T-helper 9 cell (primary cell): ENCODE results near the gene SCAPER.
"Not testable (repeated sequence)": the region's sequence is repeated elsewhere in the genome, so short reads cannot be mapped to it uniquely, and the experiment has no call there.

ENCODE experiments used
- DNase-seq: peaks from one replicate; pipeline ENCODE4 v3.0.0-alpha.2; 2020

Gene SCAPER

DNA sequence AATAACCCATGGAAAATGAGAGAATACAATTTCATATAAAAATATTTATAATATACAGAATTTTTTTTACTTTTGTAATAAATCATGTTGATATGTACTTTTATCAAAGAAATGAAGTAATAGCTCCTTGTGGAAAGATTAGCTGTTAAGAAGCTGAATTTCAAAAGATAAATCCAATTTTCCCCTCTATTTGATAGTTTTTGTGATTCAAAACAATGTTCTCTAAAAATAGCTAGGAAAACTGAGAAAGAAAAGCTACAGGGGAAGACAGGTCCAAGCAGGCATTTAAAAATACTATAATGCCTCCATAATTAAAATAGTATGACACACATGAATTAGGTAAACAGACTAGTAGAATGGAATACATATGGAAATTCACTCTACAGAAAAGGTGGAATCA lies 44.9 kb downstream of the SCAPER start:
- no peak for DNase-seq

DNA sequence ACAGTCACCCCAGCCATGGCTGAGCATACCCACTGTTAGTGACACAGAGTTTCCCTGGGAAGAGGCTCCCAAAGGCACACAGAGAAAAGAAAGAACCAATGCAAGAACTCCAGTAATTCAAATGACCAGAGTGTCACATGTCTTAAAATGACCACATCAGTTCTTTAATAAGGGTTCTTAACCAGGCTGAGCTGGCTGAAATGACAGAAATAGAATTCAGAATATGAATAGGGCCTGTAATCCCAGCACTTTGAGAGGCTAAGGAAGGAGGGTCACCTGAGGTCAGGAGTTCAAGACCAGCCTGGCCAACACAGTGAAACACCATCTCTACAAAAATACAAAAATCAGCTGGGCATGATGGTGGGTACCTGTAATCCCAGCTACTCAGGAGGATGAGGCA lies 54.8 kb downstream of the SCAPER start:
- DNase-seq = not testable (repeated sequence)

DNA sequence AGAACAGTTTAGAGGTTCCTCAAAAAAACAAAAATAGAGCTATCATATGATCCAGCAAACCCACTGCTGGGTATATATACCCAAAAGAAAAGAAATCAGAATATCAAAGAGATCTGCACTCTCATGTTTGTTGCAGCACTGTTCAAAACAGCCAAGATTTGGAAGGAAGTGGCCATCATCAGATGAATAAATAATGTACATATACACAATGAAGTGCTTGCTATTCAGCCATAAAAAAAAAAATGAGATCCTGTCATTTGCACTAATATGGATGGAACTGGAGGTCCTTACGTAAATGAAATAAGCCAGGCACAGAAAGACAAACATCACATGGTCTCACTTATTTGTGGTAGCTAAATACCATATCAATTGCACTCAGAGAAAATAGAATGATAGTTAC lies 58.4 kb downstream of the SCAPER start:
- no peak for DNase-seq

DNA sequence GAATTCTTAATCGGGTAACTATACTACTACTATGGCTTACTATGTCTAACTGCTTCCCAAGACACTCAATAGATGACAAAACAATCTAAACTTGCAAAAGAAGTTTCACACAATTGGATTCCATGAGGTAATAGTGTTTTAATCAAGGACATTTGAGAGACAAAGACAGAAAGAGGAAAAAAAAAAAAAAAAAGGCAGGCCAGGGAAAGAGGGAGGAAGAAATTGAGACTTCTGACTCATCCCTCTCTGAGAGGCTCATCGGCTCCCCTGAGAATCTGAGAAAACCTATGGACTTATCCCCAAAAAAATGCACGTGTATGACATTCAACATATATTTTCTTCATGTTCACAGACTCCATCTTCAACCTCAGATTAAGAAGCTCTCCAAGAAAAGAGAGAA lies 61.0 kb downstream of the SCAPER start:
- DNase-seq = no peak

DNA sequence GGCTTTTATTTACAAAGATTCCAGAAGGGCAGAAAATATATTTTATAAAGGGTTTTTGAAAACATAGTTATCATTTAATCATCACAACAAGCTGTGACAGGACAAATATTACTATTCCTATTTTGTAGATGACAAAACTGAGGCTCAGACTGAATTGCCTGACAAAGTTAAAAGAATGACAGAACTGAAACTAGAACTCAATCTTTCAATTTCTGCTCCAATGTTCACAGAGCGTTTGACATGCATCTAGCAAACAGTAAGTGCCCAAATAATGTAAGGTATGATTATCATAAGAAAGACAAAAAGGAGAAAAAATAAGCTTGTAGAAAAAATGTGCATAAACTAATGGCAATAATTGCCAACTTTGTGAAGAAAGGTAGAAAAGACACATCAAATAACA lies 61.9 kb downstream of the SCAPER start:
- DNase-seq = no peak

DNA sequence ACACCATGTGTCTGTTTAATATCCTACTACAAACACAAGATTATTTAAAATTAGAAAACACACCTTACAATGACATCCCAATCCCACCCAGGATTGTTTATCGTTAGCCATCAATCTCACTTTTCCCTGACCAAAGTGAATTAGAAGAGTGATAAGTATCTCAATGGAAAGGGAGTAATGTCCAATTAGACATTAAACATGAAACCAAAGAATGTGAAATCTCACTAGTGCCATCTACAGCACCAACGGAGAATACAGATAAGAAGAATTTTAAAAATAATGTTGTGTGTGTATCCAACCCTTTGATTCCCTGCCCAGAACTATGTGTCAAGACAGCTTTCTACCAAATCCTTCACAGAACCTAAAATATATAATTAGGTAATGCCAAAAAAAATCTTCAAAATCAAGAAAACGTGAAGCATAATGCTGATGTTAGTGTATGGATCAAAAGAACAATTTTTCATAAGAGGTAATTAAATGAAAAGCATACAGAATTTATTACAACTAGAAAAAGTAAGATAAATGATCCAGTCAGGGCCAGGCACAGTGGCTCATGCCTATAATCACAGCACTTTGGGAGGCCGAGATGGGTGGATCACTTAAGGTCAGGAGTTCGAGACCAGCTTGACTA lies 64.2 kb downstream of the SCAPER start:
- no peak for DNase-seq

DNA sequence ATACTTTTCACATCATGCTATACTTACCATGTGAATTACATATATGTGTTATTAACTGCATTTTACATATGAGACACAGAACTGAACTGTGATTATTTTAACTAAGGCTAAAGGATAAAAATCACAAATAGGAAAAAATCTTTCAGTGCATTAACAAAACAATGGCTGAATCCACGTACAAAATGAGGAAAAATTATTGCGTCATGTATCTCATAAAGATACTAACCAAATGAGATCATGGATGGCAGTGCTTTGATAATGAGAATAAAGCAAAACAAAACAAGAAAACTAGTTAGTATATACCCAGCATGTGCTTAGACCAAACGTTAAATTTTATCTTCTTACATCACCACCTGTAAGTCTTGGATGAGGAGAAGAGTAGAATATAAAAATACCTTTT lies 66.0 kb downstream of the SCAPER start:
- no peak for DNase-seq

DNA sequence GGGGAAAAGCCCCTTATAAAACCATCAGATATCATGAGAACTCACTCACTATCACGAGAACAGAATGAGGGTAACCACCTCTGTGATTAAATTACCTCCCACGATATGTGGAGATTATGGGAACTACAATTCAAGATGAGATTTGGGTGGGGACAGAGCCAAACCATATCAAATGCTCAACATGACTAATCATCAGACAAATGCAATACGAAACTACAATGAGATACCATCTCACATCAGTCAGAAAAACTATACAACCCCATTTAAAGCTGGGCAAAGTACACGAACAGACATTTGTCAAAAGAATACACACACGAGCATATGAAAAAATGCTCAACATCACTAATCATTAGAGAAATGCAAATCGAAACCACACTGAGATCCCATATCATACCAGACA lies 67.7 kb downstream of the SCAPER start:
- no peak for DNase-seq

DNA sequence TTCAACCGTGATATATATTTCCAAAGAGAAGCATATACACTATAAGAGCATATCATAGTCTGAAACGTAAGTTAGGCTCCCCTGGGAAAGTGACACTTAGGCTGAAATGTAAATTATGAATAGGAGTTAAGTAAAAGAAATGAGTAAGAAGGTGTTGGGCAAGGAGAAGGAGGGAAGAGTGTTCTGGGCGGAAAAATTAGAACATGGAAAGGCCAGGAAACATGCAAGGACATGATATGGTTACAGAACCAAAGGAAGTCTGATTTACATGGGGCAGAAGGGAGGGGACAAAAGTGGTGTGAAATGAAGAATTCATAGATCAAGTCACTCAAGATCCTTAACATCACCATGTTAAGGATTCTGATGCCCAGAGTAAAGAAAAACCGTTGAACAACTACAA lies 75.2 kb downstream of the SCAPER start:
- DNase-seq = no peak

DNA sequence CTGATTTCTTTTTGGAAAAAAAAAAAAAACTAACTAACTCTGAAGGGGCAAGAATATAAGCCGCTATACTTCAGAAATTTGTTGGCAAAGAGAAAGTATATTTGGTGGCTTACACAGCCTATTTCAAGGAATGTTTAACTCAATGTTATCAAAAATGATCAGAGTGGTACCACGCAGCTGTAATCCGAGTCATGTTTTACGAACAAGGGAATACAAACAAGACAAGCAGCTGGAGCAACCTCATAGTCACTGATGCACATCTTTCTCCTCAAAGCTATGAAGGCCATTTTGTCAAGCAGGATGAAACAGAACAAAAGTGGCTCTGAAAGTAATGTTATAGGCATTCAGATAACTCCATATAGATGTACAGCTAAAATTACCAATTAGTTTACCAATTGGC lies 81.2 kb downstream of the SCAPER start:
- no peak for DNase-seq

DNA sequence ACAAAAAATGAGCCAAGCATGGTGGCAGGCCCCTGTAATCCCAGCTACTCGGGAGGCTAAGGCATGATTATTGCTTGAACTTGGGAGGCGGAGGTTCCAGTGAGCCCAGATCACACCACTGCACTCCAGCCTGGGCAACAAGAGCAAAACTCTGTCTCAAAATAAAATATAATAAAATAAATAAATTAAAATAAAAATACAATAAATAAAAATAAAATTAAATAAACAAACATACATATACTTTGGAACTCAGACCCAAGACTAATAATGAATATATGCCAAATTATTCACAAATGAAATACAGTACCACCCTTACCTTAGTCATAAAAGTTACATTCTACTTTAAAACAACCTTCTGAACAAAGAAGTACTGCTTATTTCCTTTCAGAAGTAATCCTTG lies 81.8 kb downstream of the SCAPER start:
- DNase-seq = no peak

DNA sequence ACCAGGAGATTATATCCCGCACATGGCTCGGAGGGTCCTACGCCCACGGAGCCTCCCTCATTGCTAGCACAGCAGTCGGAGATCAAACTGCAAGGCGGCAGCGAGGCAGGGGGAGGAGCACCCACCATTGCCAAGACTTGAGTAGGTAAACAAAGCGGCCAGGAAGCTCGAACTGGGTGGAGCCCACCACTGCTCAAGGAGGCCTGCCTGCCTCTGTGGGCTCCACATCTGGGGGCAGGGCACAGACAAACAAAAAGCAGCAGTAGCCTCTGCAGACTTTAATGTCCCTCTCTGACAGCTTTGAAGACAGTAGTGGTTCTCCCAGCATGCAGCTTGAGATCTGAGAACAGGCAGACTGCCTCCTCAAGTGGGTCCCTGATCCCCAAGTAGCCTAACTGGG lies 86.2 kb downstream of the SCAPER start:
- not testable (repeated sequence) for DNase-seq

DNA sequence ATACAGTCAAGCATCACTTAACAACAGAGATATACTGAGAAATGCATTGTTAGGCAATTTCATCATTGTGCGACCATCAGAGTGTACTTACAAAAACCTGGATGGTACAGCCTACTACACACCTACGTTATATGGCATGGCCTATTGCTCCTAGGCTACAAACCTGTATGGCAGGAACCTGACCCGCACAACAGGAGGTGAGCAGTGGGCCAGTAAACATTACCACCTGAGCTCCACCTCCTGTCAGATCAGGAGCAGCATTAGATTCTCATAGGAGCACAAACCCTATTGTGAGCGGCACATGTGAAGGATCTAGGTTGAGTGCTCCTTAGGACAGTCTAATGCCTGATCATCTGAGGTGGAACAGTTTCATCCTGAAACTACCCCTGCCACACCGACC lies 89.7 kb downstream of the SCAPER start:
- no peak for DNase-seq

DNA sequence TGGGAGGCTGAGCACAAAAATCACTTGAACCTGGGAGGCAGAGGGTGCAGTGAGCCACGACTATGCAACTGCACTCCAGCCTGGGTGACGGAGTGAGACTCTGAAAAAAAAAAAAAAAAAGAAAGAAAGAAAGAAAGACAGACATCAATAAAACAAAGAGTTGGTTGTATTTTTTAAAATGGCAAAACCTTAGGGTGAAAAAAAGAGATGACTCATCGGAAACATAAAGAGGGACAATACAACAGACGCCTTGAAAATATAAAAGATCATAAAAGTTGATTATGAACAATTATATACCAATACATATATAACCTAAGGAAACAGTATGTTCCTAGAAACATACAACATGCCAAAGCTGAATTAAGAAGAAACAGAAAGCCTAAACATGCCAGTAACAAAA lies 92.8 kb downstream of the SCAPER start:
- no peak for DNase-seq

DNA sequence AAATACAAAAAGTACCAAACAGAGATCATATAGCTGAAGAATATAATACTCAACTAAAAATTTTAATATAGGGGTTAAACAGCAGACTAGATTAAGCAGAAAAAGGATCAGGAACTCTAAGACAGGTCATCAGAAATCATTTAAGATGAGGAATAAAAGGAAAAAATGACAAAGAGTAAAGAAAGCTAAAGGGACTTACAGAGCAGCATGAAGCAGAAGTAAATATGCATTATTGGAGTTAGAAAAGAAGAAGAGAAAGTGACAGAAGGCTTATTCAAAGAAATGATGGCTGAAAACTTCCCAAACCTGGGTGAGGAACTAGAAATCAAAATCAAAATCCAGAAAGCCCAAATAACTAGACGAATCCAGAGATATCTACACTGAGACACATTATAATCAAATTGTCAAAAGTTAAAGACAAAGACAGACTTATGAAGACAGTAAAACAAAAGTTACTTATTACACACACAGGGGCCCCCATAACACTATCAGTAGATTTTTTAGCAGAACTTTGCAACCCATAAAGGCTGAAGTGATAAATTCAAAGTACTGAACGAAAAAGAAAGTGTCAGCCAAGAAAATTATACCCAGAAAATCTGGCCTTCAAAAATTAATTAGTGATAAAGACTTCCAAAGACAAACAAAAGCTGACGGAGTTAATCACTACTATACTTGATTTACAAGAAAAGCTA lies 95.6 kb downstream of the SCAPER start:
- DNase-seq = no peak

DNA sequence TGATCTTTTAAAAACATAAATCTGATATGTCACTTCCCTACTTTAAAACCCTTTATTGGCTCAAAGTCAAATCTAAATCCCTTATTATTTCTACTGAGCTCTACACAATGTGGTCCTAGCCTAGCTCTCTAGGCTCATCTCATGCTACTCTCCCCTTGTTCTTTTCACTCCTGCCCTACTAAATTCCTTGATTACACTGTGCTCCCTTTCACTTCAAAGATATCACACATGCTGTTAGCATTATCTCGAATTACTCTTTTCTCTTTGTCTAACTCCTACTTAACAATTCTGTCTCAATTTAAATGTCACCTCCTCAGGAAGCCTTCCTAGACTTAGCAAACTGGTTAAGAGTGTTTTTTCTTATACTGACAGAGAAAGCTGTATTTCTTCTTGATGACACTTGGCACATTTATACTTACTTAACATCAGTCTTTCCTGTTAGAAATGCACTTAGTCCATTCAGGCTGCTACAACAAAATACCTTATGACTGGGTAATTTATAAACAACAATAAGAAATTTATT lies 102.0 kb downstream of the SCAPER start:
- DNase-seq = no peak

DNA sequence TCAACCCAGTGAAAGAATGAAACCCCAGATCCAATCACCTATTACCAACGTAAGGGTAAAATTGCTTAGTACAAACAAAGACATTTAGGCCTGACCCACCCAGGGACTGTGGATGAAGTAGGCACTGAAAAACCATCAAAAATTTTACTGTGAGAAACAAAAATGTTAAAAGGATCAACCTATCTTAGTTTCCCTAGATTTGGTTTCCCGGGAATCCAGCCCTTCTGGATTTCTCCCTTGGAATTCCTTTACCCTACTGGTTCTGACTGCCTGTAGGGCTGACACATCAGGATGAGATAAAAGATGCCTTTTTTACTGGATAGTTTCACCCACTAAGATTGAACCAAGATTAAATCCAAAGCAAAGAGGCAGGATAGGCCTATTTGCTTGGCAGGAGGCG lies 102.7 kb downstream of the SCAPER start:
- no peak for DNase-seq

DNA sequence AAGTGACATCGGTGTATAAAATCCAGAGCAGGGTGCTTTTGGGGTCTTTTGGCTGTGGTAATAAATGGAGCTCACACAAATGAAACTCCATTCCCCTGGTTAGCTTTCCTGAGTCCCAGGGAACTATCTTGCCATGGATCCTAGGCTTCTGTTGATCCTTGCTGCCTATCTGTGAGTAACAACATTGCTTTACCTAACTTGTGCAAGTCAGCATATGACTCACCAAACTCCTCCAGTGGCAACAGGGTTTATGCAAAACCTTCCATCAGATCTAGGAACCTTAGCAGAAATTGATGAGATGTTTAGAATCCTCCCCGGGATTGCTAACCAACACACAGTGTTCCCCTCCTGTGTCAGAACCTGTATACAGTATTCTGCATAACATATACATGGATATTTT lies 105.4 kb downstream of the SCAPER start:
- no peak for DNase-seq

DNA sequence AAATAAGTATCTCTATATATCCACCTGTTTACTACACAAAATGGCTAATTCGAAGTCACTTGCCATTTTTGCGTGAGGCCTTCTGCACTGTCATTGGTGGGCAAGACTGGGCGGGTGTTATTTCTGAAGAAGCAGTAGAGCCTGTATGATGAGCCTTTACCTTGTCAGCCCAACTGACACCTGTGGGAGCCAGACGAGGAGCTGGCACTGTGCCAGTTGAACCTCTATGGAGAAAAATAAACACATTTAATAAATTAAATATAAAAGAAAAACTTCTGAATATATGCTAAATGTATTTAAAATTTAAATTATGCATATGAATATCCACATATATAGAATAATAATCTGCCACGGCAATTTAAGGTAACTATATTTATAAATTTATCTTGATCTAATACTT lies 109.9 kb downstream of the SCAPER start:
- no peak for DNase-seq

DNA sequence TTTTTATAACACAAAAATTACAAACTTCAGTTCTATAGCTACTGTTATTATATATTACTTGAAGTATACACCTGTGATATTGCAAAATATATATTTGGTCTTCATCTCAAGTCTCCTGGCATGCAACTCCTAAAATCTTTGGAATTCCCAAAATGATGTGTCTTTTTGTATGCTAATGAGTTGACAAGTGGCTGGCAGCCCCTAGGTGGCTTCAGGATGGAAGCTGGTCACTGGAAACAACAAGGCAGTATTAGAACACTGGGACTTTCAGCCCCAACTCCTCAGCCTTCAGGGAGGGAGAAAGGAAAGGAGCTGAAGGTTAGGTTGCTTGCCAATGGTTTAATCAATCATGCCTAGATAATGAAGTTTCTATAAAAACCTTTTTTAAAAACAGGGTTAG lies 112.0 kb downstream of the SCAPER start:
- no peak for DNase-seq

DNA sequence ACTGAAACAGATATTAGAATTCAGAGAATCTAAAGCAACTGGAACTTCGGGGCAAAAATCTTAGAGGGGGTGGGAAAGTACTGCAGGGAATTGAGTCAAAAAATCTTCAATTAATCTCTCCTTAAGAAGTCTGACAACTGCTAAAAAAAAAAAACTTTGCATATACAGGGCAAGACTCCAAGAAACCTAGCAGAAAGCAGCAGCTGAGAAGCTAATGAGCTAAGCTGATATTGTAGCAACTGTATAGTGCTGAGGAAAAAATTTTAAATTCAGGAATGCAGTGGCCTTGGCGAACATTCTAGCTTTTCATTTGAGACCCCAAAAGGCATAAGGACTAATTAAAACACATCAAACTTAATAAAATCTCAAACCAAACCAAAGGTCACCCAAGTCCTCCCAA lies 113.6 kb downstream of the SCAPER start:
- no peak for DNase-seq

DNA sequence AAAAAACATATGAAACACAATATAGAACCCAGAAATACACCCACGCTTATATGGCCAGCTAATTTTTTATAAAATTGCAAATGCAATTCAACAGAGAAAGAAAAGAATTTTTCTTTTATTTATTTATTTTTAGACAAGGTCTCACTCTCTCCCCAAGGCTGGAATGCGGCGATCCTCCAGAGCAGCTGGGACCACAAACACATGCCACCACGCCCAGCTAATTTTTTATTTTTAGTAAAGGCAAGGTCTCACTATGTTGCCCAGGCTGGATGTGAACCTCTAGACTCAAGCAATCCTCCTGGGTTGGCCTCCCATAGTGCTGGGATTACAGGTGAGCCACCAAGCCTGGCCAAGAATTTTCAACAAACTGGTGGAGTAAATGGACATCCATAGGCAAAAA lies 117.9 kb downstream of the SCAPER start:
- no peak for DNase-seq

DNA sequence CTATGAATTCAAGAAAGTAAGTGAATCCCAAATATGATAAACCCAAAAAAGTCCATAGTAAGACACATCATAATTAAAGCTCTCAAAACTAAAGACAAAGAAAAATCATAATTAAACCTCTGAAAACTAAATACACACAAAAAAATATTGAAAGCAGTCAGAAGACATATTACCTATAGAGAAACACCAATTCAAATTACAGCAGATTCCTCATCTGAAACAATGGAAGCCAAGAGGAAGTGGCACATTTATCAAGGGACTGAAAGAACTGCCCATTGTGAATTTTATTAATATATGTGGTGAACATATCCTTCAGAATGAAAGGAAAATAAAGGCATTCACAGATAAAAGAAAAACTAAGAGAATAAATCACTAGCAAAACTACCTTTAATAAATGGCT lies 128.2 kb downstream of the SCAPER start:
- DNase-seq = no peak

DNA sequence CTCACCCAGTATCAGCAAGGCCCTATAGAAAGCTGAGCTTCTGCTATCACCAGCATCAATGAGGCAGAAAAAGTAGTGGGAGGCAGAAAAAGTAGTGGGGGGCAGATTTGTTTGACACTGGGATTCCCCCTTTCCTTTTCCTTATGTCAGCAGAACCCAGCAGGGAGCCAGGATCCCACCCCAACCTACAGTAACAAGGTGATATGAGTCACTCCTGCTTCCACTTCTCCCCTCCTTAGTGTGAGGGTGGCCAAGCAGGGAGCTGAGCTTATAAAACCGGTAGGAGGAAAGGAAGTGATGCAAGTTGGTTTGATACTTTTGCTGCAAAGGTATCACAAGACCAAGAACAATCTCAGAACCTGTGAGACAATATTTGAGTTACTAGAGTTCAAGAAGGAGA lies 128.7 kb downstream of the SCAPER start:
- DNase-seq = no peak

DNA sequence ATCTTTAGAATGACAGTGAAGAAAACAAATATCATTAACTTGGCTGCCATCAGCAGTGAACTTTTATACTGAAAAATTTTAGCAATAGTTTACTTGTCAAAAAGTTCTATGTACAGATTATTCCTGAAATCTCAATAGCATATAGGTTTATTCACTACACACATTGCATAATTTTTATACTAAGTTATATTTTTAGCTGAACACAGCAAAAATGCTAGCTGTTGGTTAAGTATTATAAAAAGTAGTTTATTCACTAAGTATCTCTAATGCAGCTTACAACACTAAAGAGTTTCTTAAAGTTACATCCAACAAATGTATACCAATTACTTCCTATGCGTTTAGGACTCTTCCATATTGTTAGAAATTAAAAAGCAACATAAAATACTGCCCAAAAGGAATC lies 131.9 kb downstream of the SCAPER start:
- no peak for DNase-seq
